ENCODE results near the gene NOX5.
"Not testable (repeated sequence)": the region's sequence is repeated elsewhere in the genome, so short reads cannot be mapped to it uniquely, and the experiment has no call there.

NOX5 gene

GRCh38 chr15:69060041-69060481, 45.6 kb downstream of the NOX5 start:
- peak; percentile 48 for DNase-seq

GRCh38 chr15:69060744-69061143, 46.2 kb downstream of the NOX5 start:
- DNase-seq = no peak

- no peak for DNase-seq
Measured at GRCh38 chr15:69061414-69061842, 46.9 kb downstream of the NOX5 start.

GRCh38 chr15:69064649-69065048, 50.2 kb downstream of the NOX5 start:
- DNase-seq = no peak

GRCh38 chr15:69066007-69066995, 51.8 kb downstream of the NOX5 start:
- DNase-seq = no peak

- peak; percentile 69 for DNase-seq
Measured at GRCh38 chr15:69067296-69067695, 52.8 kb downstream of the NOX5 start.

- DNase-seq = no peak
Measured at GRCh38 chr15:69068157-69068556, 53.7 kb downstream of the NOX5 start.

- not testable (repeated sequence) for DNase-seq
Measured at GRCh38 chr15:69069290-69069689, 54.8 kb downstream of the NOX5 start.

- no peak for DNase-seq
Measured at GRCh38 chr15:69069996-69070395, 55.5 kb downstream of the NOX5 start.

GRCh38 chr15:69070396-69070795, 55.9 kb downstream of the NOX5 start:
- DNase-seq = no peak

- no peak for DNase-seq
Measured at GRCh38 chr15:69071260-69071659, 56.8 kb downstream of the NOX5 start.

- no peak for DNase-seq
Measured at GRCh38 chr15:69072906-69073305, 58.4 kb downstream of the NOX5 start.

GRCh38 chr15:69074001-69074842, 59.7 kb downstream of the NOX5 start:
- DNase-seq = peak; percentile 85

- peak; percentile 58 for DNase-seq
Measured at GRCh38 chr15:69074843-69075224, 60.3 kb downstream of the NOX5 start.

- no peak for DNase-seq
Measured at GRCh38 chr15:69075440-69075839, 60.9 kb downstream of the NOX5 start.

- no peak for DNase-seq
Measured at GRCh38 chr15:69076756-69077155, 62.3 kb downstream of the NOX5 start.

GRCh38 chr15:69078638-69079037, 64.1 kb downstream of the NOX5 start:
- no peak for DNase-seq

- no peak for DNase-seq
Measured at GRCh38 chr15:69080295-69081248, 66.1 kb downstream of the NOX5 start.

GRCh38 chr15:69081310-69082004, 67.0 kb downstream of the NOX5 start:
- DNase-seq = no peak

- no peak for DNase-seq
Measured at GRCh38 chr15:69082021-69082502, 67.6 kb downstream of the NOX5 start.

- no peak for DNase-seq
Measured at GRCh38 chr15:69082554-69082953, 68.1 kb downstream of the NOX5 start.
